ENCODE measurements around the gene UBL7. TPM values are rescaled to one million over a fixed set of nuclear protein-coding genes. Genes with fewer than 3 reads are reported as not detected.
A peak's percentile ranks its signal among the peaks of the same experiment; 100 is the strongest.

Gene UBL7
- total RNA-seq, 4 donors from 2014 or later, result 32.2 to 74.2 (median 62.8) TPM

DNA sequence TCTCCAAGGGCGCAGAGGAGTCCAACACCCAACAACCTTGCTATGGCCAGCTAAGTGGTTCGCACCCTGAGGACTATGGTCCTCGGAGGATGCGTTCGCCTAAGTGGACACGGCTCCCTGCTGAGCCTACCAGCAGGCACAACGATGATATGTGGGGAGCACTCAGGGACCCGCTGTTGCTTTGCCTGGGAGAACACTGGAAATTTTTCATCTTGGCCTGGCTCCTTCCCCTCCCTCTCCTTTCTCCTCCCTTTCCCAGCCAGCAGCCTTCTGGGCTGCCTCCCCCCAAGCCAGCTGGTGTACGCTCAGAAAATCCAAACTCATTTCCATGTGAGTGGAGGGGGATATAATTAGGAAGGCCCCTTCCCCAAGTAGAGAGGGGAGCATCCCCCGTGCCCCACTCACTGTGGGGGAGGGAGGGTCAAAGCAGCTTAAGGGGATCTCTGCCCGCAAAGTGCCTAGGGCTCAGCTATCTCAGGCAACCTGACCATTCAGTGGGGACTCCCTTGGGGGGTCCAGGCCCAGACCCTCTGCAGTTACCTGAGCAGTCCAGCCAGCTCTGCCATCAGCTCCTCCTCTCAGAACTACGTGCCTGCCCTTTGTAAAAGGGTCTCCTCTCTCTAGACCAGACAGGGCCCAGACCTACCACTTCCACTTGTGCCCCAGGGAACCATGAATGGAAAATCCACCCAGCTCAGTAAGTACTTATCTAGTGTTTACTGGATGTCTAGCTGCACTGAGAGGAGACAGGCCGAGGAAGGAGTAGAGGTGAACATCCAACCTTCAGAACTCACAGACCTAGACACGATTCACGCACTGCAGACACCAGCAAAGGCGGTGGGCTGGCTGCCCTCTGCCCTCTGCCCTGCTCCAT, 26.5 kb downstream of the UBL7 start:
- DNase-seq (ENCODE audit: low spot score in 2 of 2), result no peak
- Histone ChIP-seq H3K27ac (peak overlapping the region; percentile 42), H3K36me3 (no peaks in the 10 kb centered on the region), H3K27me3 (peaks cover 23% of the 10 kb centered on the region), H3K4me3 (peak overlapping the region; percentile 87), H3K4me1 (peaks cover 25% of the 10 kb centered on the region), H3K9me3 (no peaks in the 10 kb centered on the region)
- WGBS, result 68% methylated on average over 14 of the region's 16 CpGs
- no peak for TF ChIP-seq POLR2A (IDR thresholded peaks at IDR 0.05)
- no peak for TF ChIP-seq EP300 (IDR thresholded peaks at IDR 0.05)
- TF ChIP-seq, protein P1, sequence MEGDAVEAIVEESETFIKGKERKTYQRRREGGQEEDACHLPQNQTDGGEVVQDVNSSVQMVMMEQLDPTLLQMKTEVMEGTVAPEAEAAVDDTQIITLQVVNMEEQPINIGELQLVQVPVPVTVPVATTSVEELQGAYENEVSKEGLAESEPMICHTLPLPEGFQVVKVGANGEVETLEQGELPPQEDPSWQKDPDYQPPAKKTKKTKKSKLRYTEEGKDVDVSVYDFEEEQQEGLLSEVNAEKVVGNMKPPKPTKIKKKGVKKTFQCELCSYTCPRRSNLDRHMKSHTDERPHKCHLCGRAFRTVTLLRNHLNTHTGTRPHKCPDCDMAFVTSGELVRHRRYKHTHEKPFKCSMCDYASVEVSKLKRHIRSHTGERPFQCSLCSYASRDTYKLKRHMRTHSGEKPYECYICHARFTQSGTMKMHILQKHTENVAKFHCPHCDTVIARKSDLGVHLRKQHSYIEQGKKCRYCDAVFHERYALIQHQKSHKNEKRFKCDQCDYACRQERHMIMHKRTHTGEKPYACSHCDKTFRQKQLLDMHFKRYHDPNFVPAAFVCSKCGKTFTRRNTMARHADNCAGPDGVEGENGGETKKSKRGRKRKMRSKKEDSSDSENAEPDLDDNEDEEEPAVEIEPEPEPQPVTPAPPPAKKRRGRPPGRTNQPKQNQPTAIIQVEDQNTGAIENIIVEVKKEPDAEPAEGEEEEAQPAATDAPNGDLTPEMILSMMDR (IDR thresholded peaks at IDR 0.05), result no peak
- TF ChIP-seq POLR2AphosphoS5 (IDR thresholded peaks at IDR 0.05), result no peak

DNA sequence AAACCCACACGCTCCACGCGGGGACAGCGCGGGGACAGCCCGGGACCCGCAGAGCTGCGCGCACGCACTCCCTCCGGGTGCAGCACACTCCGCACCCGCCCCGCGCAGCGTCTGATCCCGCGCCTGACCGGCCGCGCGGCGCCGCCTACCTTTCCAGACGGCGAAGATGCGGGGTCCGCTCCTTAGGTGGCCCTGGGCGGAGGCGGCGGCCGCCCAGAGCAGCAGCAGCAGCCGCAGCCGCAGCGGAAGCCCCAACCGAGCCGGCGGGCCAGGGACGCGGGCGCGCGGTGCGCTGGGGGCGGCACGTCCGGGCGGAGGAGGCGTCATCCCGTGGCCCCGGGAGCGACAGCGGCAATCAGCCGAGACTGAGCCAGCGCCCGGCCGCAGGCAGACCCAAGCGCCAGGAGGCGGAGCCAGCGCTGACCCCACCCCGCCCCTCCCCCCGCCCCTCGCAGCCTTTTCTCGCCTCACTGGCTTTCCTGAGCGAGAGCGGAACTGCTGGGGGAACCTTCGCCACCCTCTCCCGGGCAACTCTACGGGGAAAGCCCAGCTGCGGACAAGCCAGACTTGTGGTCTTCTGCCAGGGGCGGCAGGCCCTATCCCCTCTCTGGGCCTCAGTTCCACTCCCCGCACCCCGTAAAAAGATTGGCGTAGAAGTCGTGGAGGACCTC, 27.2 kb downstream of the UBL7 start, which contains the start of gene SEMA7A:
SEMA7A (minus strand) TSS at position 367 of the 671 bp plus-strand sequence; CDS start at position 327, 40 bp downstream.
- H3K27ac ChIP-seq, result peak within 1 kb of the TSS; percentile 42
- peaks cover 23% of the 10 kb centered on the region for H3K27me3 ChIP-seq
- 4% methylated on average over 10 of the region's 75 CpGs for WGBS
- peak within 1 kb of the TSS; percentile 87 for H3K4me3 ChIP-seq
- H3K4me1 ChIP-seq, result peaks cover 29% of the 10 kb centered on the region
- TF ChIP-seq POLR2A (IDR thresholded peaks at IDR 0.05), result peak in 1 of 2 donors; percentile 17
- TF ChIP-seq, protein P1 (IDR thresholded peaks at IDR 0.05), result no peak
- H3K36me3 ChIP-seq, result no peaks in the 10 kb centered on the region
- H3K9me3 ChIP-seq, result no peaks in the 10 kb centered on the region
- DNase-seq (ENCODE audit: low spot score in 2 of 2), result peak in 1 of 2 donors; percentile 79

DNA sequence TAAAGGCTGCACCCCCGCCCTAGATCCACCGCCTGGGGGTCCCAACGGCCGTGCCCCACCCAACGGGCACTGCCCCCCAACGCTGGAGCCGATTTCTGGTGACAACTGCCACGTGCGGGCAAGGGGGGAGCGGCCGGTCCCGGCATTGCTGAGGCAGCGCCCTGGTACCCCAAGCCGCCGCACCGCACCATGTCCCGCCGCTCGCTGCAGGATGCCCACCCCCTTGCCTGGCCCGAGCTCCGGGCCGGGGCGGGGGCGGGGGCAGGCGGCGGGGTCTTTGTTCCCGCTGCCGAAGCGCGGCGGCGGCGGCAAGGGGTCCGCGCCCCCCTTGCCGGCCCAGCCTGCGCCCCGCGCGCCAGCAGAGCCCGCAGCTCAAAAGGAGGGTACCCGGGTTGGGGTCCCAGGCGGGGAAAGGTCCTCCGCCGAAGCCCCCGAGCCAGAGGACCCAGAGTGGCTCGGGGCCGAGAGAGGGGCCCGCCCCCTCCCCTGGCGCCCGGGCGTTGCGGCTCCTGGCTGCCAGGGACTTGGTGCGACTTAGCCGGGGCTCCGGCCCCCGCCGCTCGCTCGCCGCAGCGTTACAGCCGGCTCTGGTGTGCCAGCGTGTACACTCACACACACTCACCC, 27.9 kb downstream of the UBL7 start:
- no peaks in the 10 kb centered on the region for H3K9me3 ChIP-seq
- peaks cover 29% of the 10 kb centered on the region for H3K4me1 ChIP-seq
- TF ChIP-seq, protein P1 (IDR thresholded peaks at IDR 0.05), result no peak
- TF ChIP-seq POLR2A (IDR thresholded peaks at IDR 0.05) (no peak), EP300 (IDR thresholded peaks at IDR 0.05) (no peak), POLR2AphosphoS5 (IDR thresholded peaks at IDR 0.05) (no peak)
- no peak for DNase-seq (ENCODE audit: low spot score in 2 of 2)
- H3K4me3 ChIP-seq, result peak overlapping the region; percentile 87
- H3K36me3 ChIP-seq, result no peaks in the 10 kb centered on the region
- H3K27me3 ChIP-seq, result peaks cover 23% of the 10 kb centered on the region
- H3K27ac ChIP-seq, result peak overlapping the region; percentile 42
- 0% methylated on average over 13 of the region's 64 CpGs for WGBS

DNA sequence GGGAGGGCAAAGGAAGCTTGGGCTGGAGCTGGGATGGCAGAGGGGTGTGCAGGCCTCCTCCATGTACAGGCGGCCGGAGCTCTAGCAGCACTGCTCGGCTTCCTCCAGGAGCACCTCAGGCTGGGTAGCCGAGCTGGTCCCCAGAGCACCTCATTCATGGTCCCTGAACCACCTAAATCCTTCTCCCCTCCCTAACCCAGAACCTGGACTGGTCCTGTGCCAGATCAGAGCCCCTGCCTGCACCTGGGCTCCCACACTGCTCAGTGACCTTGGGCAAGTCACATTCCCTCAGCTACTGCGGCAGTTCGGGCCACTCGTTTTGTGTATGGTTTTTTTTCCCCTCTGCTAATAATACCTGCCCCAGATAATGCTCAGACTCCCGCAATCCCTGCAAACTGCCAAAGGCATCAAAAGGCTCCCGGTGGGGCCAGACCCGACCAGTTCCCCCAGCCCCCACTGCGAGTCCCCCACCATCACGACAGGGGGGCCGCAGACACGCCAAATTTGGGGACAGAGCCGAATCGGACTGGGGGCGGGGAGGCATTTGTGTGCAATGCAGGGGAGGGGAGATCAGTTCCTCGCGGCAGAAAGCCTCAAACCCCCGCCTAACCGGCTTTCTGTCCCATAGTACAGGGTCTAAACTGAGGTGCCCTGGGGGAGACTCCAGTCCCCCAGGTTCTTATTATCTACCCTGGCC, 28.5 kb downstream of the UBL7 start:
- Histone ChIP-seq H3K9me3 (no peaks in the 10 kb centered on the region), H3K36me3 (no peaks in the 10 kb centered on the region), H3K27me3 (peaks cover 23% of the 10 kb centered on the region), H3K4me3 (peak overlapping the region; percentile 87), H3K27ac (no peak overlapping the region), H3K4me1 (peaks cover 29% of the 10 kb centered on the region)
- no peak for DNase-seq (ENCODE audit: low spot score in 2 of 2)
- WGBS, result 25% methylated on average over 18 of the region's 21 CpGs
- TF ChIP-seq POLR2A (IDR thresholded peaks at IDR 0.05) (no peak), POLR2AphosphoS5 (IDR thresholded peaks at IDR 0.05) (no peak), EP300 (IDR thresholded peaks at IDR 0.05) (no peak)
- TF ChIP-seq, protein P1 (IDR thresholded peaks at IDR 0.05), result no peak
